ENCODE data around the gene TMEM207.
"Not testable (repeated sequence)": the region's sequence is repeated elsewhere in the genome, so short reads cannot be mapped to it uniquely, and the experiment has no call there.

TMEM207 gene

DNA sequence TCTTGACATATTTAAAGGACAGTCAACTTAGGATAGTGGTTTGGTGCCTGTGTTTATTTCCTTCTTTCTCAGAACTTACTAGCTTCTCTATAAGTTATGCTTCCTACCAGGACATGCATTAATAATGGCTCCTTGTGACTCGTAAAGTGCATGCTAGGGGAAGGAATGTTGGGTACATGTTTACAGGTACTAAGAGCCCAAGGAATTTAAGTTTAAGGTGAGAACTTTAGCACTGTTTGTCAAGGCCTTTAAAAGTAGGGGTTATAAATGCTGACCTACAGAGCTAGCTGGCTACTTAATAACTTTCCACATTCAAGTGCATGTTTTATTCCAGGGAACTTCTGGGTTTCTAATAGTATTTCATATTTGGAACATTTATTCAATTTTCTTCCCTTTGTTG is at the start of gene TMEM207:
Gene TMEM207 (minus strand): TSS at position 101 of the 400 bp plus-strand sequence. CDS start 92 bp downstream, at position 9.
- no peak for DNase-seq (ENCODE audit: low read depth)

DNA sequence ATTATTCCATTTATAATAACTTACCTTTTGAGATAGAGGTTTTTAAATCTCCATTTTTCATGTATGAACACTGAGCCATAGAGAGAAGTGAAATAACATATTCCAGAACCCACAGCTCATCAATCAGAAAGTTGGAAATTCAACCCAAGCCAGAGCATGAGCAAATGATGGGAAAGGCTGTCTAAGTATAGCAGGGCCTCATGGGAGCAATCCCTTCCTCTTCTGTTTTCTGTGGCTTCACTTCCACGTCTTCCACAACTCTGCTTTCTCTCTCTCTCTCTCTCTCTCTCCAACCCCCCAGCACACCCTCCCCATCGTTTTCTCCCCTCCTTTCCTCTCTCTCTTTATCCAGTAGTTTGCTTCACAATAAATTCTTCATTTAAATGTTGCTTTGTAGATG is 49.4 kb upstream of the TMEM207 start:
- DNase-seq (ENCODE audit: low read depth) = no peak

DNA sequence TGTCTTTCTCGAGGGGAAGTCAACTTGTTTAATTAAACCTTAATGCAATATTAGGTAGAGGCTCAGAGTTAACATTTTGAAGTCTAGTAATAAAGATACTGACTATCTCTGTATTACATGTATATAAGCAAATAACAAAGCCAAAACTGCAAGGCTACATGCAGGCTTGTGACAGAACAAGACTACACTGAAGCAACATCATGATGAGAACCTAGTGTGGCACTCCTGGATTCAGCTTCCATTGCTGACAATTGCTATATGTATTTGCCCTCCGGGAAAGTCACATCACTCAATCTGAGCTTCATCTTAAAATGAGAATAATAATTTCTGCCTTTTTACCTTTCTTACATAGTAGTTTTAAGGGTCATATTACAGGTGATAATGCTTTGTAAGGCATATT is 48.6 kb upstream of the TMEM207 start:
- DNase-seq (ENCODE audit: low read depth) = no peak

DNA sequence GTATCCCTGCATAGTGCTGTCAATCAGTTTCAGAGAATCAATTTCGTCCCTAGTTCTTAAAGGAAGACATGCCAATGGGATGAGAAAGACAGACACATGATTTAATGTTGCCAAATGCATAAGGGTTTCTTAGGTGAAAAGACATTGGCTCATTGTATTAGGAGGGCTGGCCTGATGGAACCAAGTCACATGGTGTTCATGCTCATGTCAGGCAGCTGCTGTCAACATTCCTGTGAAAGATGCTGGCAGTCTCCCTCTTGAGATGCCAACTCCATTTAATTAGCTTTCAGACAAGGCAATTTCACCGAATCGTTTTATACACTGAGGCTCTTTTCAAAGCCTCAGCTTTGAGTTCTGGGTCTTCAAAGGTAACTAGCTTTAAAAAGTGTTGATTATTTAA is 48.1 kb upstream of the TMEM207 start:
- no peak for DNase-seq (ENCODE audit: low read depth)

DNA sequence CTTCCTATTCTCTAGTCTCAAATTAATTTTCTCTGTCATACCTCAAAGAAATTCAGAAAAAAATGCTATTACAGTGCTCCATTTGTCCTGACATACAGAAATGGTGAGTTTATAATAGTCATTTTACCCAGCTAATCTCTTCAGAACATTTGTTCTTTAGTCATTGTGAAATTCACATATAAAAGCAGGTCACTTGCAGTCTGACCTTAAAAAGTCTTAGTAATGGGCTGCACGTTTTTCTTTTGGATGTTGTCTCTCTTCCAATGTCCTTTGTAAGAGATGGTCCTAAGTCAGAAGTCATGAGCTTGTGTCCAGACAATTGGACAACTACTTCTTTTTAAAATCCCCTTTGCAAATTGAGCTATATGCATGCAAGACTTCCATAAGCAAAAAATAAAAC is 47.2 kb upstream of the TMEM207 start:
- no peak for DNase-seq (ENCODE audit: low read depth)

DNA sequence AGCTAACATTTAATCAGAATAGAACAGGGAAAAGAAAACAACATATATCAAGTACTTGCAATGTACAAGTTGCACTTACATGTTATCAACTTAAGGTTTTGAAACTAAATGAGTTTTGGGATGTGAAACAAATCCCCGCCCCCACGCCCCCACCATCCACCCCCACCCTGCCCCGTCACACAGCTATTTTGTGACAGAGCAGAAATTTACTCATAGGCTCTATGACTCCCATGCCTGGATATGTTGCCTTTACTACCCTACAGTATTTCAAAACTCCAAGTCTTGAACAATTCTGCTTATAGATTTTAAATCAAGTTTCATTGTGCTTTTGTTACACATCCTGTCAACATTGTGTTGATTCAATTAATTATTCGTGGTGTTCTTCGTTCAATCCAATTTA is 46.1 kb upstream of the TMEM207 start:
- no peak for DNase-seq (ENCODE audit: low read depth)

DNA sequence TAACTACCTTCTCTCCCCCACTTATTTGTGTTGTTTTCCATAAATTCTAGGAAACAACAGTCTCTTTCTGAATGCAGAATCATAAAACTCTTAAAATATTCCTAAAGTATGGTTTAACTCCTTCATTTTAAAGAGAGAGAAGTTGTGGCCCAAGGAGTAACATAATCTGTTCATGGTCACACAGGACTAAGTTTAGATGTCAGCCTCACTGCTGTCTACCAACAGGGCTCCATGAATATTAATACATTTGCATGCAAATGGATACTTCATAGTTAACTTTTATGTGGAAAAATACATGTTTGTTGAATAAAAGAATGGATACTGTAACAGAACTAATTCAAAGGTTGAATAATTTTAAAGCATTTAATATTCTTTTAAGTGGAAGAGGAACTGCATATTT is 45.7 kb upstream of the TMEM207 start:
- DNase-seq (ENCODE audit: low read depth) = no peak

DNA sequence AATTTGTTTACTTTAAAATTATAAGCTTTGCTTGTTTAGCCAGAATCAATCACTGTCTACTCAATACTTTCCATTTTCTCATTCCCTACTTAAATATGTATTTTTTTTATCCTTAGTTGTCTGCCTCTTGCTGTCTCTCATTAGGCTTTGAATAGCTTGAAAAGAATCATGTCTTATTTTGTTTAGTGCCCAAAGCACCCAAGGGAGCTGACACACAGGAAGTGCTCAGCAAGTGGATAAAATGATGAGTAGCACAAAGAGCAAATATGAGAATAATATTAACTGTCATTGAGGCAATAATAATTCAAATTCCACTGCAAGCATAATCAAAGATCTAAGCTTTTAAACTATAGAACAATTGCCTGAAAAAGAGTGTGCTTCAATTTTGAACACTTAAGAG is 45.2 kb upstream of the TMEM207 start:
- DNase-seq (ENCODE audit: low read depth) = no peak

DNA sequence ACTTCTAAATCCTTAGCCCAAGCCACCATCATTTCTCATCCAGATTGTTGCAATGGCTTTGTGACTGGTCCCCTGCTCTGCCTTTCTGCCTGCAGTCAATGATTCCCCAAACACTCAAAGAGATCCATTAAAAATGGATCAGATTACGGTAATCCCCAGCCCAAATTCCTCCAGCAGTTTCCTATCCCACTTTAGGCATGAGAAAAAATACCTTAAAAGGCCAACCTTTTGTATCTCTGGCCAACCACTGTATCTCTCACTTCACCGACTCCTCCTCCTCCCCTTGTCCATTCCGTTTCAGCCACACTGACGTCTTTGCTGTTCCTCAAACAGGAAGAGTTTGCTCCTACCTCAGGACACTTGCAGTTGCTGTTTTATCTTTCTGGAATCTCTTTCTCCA is 43.3 kb upstream of the TMEM207 start:
- no peak for DNase-seq (ENCODE audit: low read depth)

DNA sequence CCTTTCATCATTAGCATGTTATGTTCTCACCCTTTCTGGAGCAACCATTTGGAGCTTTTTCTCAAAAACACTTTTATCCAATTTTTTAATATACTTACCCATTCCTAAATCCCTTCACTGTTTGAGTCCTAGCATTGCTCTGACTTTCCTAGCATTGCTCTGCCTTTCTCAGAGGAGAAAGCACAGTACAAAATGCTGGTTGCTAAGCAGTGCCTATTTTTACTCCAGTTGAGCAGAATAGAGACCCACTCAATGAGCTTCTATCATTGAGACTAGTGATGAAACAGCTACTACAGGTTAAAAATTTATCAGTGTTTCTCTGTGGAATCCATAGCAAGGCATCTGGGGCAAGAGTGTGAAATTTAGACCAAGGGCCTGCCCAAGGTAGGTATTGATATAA is 42.4 kb upstream of the TMEM207 start:
- DNase-seq (ENCODE audit: low read depth) = no peak

DNA sequence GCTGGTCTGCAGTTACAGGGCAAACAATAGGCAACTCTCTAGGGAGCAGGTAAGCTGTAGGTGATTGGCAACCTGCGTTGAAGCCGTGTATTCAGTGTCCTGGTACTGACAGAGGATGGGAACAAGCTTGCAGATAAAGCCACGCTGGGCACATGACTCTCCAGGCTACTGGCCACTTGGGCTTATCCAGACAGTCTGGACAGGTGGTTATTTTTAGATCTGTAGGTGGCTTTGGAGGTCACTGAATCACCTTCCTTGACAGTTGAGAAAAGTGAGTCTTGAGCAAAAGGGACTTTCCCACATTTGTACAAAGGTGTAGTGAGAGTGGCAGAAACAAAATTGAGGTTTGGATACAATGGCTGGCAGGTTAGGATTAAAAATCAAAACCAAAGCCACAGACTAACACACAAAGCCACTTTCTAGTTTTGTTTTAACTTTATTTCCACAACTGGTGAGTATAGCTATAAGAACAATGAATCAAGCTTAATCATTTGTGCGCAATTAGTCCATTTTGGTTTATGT is 41.9 kb upstream of the TMEM207 start:
- DNase-seq (ENCODE audit: low read depth) = no peak

DNA sequence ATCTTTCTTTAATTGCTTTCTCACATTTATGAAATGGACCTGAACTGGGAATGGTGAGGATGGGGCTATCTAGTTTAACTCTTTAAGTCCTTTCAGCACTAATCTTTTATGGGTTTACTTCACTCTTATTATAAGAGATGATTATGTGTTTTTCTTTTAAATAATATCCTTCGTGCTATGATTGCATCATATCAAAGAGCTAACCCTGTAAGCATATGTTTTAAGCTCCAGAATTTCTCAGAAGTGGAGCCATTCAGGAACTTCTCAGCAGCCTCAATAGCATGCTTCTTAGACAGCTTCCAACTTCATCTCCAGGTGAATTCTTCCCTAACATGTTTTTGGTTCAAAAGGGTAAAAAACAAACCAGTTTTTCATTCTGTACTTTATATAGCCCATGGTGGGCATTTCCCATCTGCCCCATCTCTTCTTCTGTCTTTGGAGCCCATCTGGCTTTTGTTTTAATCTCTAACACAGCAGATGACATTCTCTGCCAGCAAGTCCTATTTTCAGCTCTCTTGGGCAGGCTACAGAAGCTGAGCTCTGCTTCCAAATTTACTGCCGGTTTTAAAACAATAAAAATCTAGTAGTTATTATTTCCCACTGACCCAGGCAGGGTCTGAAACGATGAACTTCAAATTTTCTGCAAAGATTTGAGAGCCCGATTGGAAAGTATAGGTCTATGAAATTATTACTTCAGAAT is 37.4 kb upstream of the TMEM207 start:
- no peak for DNase-seq (ENCODE audit: low read depth)

DNA sequence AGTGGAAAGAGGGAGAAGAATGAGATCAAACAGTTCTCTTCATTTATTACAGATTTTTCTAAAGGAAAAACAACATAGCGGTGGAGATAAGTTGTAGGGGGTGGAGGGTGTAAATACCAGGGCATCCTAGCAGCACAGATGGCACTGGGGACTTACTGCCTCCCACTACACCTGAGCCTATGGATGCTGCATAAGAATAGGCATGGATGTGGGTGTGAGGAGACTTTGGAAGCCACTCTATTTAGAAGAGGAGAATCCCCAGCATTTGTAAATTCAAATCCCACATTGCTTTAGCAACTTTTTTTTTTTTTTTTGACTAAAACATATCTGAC is 36.8 kb upstream of the TMEM207 start:
- no peak for DNase-seq (ENCODE audit: low read depth)

DNA sequence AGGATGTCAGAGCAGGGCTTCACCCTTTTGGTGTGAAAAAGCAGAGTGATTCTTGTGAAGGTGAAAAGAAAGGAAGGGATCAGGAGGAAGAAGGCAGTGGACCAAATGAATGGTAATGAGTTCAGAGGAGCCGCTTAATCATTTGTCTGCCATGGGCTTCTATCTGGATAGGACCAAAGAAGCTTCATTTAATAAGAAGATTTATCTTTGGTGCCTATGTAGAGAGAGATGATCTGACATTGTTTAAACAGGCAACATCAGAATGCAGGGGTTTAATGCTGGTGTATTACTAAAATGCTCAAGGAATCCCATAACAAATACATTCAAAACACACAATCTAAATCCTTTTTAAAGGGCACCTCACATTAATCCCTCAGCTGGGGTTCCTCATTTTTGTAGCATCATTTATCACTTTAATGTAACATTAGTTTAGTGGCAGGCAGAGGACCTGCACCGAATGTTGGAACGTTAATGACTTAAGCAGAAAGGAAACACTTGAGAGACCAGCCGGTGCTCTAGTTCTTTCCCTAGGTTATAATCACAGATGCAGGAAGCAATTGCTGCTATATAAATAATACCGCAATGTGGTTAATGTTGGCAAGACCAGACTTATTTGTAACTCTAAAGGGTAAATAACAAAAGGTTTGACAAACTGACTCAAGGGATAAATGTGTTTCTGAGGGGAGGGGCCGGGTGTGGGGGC is 36.3 kb upstream of the TMEM207 start:
- DNase-seq (ENCODE audit: low read depth) = no peak

DNA sequence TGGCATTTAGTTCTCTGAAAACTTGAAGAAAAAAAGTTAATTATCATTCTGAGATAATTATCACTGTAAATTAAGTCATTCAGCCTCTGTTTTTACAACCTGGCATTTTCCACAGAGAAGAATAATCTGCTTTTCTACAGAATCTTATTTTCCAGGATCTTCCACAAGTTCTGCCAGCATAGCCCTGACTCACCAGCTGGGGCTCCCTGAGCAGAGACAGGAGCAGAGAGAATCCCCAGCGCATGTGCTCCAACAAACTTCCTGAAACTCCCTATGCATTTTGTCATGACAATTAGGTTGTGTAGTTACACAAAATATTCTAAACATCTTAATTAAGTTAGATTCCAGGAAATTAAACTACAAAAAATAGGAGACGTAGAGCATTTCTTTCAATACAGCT is 32.1 kb upstream of the TMEM207 start:
- DNase-seq (ENCODE audit: low read depth) = no peak

DNA sequence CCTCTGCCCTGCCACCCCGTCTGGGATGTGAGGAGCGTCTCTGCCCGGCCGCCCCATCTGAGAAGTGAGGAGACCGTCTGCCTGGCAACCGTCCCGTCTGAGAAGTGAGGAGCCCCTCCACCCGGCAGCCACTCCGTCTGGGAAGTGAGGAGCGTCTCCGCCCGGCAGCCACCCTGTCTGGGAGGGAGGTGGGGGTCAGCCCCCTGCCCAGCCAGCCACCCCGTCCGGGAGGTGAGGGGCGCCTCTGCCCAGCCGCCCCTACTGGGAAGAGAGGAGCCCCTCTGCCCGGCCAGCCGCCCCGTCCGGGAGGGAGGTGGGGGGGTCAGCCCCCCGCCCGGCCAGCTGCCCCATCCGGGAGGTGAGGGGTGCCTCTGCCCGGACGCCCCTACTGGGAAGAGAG is 23.6 kb upstream of the TMEM207 start:
- not testable (repeated sequence) for DNase-seq (ENCODE audit: low read depth)

DNA sequence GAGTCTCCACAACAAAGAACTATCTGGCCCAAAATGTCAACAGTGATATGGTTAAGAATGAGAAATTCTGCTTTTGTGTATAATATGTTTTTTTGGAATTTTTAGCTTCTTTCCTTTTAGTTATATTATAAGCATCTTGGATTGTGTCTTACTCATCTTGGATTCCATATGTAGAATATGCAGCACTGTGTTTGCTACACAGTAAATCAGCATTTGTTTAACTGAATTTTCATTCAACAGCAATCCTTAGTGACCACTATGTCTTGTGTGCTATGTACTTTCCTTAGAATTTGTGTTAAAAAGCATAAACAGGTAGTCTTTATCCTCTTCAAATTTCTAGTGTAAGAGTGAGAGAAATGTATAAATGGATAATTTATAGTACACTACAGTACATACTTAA is 18.2 kb upstream of the TMEM207 start:
- no peak for DNase-seq (ENCODE audit: low read depth)

DNA sequence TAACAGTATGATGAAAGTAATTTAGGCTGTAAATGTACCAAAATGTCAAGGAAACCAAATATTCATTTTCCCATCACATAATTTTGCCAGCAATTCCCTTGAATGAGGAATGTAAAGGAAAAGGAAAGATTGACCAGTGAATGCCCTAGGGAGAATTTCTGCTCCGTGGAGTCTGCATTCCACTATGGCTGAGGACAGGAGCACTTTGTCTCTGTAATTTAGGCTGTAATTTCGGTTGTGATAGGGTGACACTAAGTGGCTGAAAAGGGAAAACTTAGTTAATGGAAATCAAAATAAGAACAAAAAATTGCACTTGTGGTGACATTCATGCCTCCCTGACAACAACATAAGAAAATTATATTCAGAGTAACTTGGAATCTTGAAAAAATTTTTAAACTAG is 8.3 kb upstream of the TMEM207 start:
- DNase-seq (ENCODE audit: low read depth) = no peak

DNA sequence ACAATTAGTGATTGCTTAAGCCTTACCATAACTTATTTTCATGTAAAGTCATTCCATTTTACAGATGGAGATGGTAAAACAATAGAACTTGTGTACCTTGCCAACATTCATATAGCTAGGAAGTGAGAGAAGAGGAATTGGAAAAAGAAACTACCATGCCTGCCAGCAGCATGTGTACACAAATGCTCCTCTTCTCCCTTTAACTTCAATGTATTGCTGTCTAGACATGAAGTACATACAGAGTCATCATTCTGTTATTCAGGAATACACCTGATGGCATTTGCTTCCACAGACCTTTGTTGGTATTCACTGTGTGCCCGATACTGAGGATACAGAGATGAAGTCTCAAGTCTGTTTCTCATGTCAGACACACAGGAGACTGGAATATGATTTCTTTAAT is 7.1 kb upstream of the TMEM207 start:
- no peak for DNase-seq (ENCODE audit: low read depth)

DNA sequence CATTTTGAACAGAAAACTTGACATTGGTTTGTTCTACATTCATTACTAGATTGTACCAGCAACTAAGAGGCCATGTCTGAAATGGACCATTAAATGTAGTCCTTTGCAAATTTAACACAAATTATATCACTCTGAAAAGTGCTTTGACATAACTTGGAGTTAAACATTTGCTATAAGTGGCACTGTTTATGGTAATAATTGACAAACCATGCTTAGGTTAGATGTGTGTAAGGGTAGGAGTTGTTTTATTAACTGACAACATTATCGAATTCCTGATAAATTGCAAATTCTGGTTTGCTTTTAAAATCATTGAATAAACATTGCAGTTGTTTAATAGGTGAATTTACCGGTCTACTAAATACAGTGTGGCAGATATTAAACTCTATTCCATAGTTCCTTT is 6.1 kb upstream of the TMEM207 start:
- DNase-seq (ENCODE audit: low read depth) = no peak

DNA sequence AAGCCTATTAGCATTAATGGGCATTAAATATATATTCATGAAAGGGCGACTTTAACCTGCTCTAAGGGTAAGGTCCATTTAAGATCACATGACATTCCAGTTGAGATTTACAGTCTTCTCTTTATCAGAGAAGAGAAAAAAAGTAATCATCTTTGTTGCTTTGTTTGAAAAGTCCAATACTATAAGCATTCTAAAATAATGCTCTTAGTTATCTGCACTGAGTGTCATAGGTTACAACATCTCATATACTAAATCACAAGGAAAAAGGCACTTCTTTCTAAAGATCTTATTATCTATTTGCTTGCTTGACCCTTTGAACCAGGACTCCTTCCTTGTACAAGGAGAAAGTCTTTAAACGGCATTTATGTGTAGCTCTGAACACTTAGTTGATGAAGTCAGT is 1.4 kb downstream of the TMEM207 start:
- no peak for DNase-seq (ENCODE audit: low read depth)

DNA sequence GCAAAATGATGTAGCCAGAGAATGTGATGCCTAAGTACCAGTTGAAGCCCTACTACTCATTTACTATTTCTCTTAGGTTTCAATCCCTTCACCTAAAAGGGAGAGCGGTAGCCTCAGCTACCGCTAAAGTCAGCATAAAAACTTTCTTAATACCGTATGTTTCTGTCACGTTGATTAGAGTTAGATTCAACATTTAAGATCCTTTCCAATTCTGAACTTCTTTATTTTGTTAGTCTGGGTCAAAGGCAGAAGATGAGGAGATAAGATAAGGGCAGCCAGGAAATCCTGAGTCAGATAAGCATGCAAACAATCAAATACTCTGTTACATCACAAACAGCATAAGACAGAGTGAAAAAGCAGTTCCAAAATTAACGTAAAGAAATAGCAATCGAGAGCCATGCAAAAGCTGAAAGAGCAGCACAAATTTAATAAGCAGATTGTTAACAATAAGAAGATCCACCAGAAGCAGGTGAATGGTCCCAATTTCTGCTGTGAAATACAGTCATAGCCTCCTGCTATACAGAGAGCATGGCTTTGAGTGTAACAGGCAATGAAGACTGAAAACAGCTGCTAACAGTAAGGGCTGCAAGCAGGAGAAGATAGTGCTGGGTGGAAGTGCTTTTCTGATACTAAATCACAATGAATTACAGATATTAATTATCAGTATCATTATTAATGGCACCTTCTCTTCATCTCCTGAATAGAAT is 3.0 kb downstream of the TMEM207 start:
- DNase-seq (ENCODE audit: low read depth) = no peak

DNA sequence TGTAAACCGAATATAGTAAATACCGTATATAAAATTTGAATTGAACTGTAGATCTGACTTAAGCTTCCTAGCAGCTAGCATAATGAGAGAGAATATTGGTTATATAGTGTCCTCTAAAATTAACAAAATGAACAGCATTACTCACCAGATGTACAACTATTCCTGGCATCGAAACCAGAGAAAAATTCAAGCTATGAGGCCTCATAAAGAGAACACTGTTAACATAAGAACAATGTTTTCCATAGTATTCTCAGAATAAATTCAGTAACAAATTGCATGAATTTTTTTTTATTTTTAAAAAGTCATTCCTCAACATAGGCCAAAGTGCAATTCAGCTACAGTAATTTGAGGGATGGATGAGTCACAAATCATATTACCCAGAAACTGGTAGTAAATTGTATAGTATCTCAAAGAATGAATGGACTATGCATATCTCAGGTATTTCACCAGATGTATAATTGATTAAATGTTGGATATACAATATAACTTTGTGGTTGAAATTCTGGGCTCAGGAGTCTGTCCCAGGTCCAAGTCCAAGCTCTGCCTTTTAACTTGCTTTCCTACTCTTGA is 5.0 kb downstream of the TMEM207 start:
- DNase-seq (ENCODE audit: low read depth) = no peak
